Transverse colon (tissue), 3 donors: ENCODE measurements around the gene SLC9B1.

Experiments
- POLR2A ChIP-seq: fragments of 450-650 bp; IDR thresholded peaks from one replicate; pipeline ENCODE4 v1.6.1; 2016; ENCODE audit warnings: antibody characterized with exemption, mild to moderate bottlenecking, moderate library complexity
- TF ChIP-seq, protein P1 (sequence below), 5 experiments: fragments of 200-600 bp in 3 of 5; fragments of 450-650 bp in 2 of 5; sonication (generic) in 3 of 5; IDR thresholded peaks; 1 replicate in 2 of 5; 2 replicates in 3 of 5; pipeline ENCODE4 v1.5.1; 2016 to 2017; ENCODE audit warnings: antibody characterized with exemption in 5 of 5, inconsistent platforms in 3 of 5, mild to moderate bottlenecking in 2 of 5, moderate library complexity in 1 of 5

DNA sequence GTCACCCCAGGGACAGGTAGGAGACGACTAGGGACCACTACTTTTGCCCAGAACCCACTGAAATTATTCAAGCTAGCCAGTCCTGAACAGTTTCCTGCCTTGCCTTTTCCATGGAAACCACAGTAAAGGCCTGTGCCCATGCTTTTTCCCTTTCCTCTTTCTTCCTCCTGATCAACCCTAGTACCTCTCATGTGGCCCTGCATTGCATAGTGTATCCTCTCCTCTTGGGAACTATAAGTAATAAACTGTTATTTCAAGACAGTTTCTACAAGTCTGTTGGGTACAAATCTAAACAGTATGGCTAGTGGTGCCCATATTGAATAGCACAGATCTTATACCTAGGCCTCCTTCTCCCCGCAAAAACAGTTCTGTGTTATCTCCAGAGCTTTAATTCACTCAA, 136.2 kb downstream of the SLC9B1 start:
- TF ChIP-seq, protein P1, sequence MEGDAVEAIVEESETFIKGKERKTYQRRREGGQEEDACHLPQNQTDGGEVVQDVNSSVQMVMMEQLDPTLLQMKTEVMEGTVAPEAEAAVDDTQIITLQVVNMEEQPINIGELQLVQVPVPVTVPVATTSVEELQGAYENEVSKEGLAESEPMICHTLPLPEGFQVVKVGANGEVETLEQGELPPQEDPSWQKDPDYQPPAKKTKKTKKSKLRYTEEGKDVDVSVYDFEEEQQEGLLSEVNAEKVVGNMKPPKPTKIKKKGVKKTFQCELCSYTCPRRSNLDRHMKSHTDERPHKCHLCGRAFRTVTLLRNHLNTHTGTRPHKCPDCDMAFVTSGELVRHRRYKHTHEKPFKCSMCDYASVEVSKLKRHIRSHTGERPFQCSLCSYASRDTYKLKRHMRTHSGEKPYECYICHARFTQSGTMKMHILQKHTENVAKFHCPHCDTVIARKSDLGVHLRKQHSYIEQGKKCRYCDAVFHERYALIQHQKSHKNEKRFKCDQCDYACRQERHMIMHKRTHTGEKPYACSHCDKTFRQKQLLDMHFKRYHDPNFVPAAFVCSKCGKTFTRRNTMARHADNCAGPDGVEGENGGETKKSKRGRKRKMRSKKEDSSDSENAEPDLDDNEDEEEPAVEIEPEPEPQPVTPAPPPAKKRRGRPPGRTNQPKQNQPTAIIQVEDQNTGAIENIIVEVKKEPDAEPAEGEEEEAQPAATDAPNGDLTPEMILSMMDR (IDR thresholded peaks at IDR 0.05): no peak
- TF ChIP-seq POLR2A: no peak
